ENCODE data around the gene MAL.

MAL gene

DNA sequence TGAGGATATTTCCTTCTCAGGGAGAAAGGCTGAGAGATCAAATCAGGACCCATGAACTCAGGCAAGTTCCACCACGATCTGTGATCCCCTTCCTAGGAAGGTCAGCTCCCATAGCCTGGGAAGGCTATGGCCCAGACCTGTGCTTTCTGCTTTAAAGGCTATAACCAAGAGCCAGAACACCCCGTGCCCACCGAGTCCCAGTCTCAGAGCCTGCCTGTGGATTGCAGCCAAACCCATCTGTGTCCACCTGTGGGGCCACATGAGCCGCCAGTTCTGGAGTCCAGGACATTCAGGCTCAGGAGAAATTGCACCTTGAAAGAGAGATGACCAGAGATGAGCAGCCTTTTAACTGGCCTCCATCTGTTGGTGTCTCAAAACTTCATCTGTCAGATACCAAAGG lies 46.9 kb downstream of the MAL start:
- DNase-seq (ENCODE audit: low read depth), result no peak
- no peak overlapping the region for H3K4me3 ChIP-seq (ENCODE audit: low read depth, low read length)
- TF ChIP-seq, protein P1, sequence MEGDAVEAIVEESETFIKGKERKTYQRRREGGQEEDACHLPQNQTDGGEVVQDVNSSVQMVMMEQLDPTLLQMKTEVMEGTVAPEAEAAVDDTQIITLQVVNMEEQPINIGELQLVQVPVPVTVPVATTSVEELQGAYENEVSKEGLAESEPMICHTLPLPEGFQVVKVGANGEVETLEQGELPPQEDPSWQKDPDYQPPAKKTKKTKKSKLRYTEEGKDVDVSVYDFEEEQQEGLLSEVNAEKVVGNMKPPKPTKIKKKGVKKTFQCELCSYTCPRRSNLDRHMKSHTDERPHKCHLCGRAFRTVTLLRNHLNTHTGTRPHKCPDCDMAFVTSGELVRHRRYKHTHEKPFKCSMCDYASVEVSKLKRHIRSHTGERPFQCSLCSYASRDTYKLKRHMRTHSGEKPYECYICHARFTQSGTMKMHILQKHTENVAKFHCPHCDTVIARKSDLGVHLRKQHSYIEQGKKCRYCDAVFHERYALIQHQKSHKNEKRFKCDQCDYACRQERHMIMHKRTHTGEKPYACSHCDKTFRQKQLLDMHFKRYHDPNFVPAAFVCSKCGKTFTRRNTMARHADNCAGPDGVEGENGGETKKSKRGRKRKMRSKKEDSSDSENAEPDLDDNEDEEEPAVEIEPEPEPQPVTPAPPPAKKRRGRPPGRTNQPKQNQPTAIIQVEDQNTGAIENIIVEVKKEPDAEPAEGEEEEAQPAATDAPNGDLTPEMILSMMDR (IDR thresholded peaks at IDR 0.05; ENCODE audit: low read depth, low read length, missing control alignments), result no peak

DNA sequence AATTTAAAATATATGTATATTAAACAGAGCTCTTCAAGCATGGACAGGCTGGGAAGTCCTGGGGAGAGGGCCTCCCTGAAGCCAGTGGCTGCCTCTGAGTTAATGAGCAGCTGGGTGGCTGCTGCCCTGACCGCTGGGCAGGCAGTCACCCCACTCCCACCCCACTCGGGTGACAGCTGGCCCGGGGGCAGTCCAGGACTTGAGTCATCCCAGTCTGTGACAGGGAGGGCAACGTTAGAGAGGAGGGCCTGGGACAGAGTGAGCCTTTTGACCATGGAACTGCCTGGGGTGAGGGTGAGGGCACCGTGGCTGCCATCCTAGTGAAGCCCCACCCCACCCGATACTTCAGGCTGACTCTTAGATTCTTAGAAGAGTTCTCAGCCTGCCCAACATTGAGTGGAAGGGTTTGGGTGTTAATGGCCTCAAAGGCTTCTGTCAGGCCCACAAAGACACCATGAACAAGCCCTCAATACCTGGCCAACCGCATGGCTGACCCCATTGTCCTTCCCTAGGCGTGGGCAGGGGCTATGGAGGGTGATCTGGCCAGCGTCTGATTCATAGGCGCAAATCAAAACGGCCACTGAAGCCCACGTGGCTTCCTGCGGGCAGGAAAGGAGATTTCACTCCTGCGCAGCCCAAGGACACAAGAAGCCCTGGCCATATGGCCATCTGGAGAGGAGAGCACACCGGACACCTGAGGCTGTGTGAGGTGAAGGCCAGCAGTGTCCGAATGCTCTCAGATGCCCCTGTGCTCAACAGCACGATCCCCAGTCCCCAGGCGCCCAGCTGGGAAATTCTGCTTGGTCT lies 48.6 kb downstream of the MAL start:
- TF ChIP-seq, protein P1 (IDR thresholded peaks at IDR 0.05; ENCODE audit: low read depth, low read length, missing control alignments), result no peak
- no peak overlapping the region for H3K4me3 ChIP-seq (ENCODE audit: low read depth, low read length)
- no peak for DNase-seq (ENCODE audit: low read depth)

DNA sequence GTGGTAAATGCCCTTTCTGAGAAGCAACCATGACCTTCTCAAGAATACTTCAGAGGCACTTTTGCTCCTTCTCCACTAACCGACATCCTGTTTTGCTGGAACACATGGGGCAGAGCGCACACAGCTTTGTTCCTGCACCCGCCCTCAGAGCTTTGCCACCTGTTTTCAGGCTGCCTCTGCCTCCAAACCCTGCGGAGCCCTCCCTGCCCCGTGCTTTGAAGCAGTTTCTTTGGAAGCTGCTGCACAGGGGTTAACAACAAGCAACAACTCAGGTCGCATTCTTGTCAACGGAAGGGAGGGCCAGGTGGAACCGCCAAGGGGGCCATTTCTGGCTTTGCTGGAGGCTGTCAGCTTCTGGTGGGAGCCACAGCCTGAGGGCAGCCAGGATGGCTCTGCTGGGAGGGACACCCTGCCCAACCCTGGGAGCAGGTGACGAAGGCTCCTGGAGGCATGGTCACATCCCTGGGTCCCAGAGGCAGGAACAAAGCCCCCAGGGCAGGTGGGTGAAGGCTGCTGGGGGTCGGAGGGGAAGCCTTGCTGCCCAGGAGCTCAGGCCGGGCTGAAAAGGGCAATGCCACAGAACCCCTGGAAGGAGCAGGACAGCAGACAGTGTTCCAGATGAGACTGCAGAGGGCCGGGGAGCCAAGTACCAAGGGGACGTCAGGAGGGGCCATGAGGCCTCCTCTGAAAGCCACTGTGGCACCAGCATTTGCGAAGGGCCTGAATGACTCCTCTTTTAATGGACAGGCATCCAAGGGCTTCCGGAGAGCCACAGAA lies 49.3 kb downstream of the MAL start:
- TF ChIP-seq, protein P1 (IDR thresholded peaks at IDR 0.05; ENCODE audit: low read depth, low read length, missing control alignments), result no peak
- no peak overlapping the region for H3K4me3 ChIP-seq (ENCODE audit: low read depth, low read length)
- DNase-seq (ENCODE audit: low read depth), result no peak

DNA sequence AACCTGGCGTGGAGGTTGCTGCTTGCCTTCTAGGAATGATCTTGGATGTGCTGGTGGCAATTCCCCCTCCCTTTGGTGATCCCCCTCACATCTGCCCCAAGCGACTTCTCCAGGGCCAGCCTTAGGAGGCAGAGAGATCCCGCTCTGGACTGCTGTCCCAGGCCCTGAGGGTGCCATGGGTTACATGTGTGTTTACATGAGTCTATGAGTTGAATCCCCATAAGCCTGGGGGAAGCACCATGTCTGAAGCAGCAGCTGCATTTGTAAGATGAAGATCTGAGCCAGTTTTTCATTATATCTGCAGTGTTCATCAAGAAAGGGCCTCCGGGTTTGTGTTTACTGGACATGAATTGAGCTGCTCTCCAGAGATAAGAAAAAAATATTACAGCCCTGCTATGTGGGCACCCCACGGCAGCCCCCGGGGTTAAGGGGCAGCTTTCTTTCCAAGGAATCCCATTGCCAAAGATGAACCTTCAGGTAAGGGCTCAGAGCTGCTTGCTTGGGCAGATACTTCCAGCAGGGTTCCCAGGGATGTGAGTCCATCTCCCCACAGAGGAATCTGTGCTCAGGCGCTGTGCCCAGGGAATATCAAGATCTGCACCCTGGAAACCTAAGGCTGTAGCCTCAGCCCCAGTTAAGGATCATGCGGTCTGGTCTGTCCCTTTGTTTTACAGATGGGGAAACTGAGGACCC lies 50.1 kb downstream of the MAL start:
- no peak for DNase-seq (ENCODE audit: low read depth)
- no peak overlapping the region for H3K4me3 ChIP-seq (ENCODE audit: low read depth, low read length)
- TF ChIP-seq, protein P1 (IDR thresholded peaks at IDR 0.05; ENCODE audit: low read depth, low read length, missing control alignments), result no peak

DNA sequence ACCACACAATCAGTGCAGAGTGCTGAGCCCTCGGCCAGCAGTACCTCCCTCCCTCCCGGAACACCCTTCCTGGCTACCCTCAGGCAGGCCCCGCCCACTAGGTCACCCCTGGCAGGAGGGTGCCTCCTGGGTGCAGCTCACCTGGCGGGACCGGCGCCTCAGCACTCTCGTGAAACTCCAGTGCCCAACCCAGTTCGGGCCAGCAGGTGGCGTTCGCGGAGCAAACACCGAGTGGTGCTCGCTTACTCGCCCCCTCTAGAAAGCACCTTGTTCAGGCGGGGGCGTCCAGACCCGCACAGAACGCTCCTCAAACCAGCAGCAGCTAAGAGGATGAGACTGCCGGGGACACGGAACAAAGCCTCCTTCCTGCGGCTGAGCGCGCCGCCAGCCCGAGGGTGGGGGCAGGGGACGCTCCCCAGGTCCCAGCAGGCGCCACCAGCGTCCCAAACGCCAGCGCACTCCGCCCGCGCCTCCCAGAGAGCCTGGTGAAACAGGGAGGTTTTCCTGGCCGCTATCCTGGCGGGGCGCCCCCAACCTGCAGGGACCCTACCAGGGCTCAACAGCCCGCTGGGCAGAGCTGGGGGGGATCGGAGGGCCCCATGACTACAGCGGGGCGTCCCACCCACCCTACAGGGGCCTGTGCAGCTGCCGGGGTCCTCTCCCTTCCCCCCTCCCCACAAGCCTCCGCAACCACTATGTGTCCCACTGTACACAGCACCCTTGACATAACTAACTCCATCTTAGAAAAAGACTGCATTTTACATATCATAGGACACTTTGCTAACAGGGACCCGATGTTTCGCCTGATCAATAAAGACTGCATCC lies 51.4 kb downstream of the MAL start:
- TF ChIP-seq, protein P1 (IDR thresholded peaks at IDR 0.05; ENCODE audit: low read depth, low read length, missing control alignments), result peak; percentile 86
- H3K4me3 ChIP-seq (ENCODE audit: low read depth, low read length), result peak overlapping the region; percentile 48
- DNase-seq (ENCODE audit: low read depth), result no peak

DNA sequence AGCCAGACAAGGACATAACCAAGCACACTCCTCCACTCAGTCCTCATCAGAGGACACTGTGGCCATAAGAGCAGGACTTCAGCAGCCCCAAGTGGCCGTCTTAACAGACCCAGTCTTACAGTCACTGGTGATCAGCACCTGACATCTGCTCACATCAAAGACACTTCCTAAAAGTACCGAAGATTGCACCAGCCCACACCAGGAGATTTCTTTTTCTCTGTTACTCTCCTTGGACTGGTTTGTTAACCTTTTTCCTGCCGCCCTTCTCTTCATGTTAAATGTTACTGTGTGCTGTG lies 52.0 kb downstream of the MAL start:
- no peak overlapping the region for H3K4me3 ChIP-seq (ENCODE audit: low read depth, low read length)
- DNase-seq (ENCODE audit: low read depth), result no peak
- TF ChIP-seq, protein P1 (IDR thresholded peaks at IDR 0.05; ENCODE audit: low read depth, low read length, missing control alignments), result no peak
